Breast epithelium (tissue), 4 donors: ENCODE measurements around the gene SREBF1. TPM values are rescaled to one million over a fixed set of nuclear protein-coding genes. Genes with fewer than 3 reads are reported as not detected.

ENCODE experiments used
- DNase-seq, 2 donors: peaks; one replicate each; pipeline ENCODE4 v3.0.0-alpha.2; 2019; ENCODE audit warnings: low spot score in 2 of 2
- H3K27ac ChIP-seq, 2 donors: fragments of 200-600 bp; sonication (generic) in 1 of 2; one replicate each; pipeline ENCODE4 v1.5.1; 2016 to 2019; ENCODE audit warnings: mild to moderate bottlenecking in 1 of 2
- H3K27me3 ChIP-seq, 2 donors: fragments of 200-600 bp; sonication (generic) in 1 of 2; one replicate each; pipeline versions ENCODE4 v1.5.1 to v1.6.0; 2017 to 2019; ENCODE audit warnings: control low read depth in 1 of 2, mild to moderate bottlenecking in 1 of 2
- H3K36me3 ChIP-seq: fragments of 200-600 bp; one replicate; pipeline ENCODE4 v1.5.1; 2019
- H3K4me1 ChIP-seq, 2 donors: fragments of 200-600 bp; sonication (generic); one replicate each; pipeline ENCODE4 v1.5.1; 2016 to 2019; ENCODE audit warnings: control low read depth in 1 of 2
- H3K4me3 ChIP-seq, 3 donors: fragments of 200-600 bp; sonication (generic); 1 replicate in 2 of 3; 2 replicates in 1 of 3; pipeline ENCODE4 v1.5.1; 2016 to 2019; ENCODE audit warnings: mild to moderate bottlenecking in 3 of 3, moderate library complexity in 2 of 3
- H3K9me3 ChIP-seq, 2 donors: fragments of 200-600 bp; sonication (generic) in 1 of 2; one replicate each; pipeline ENCODE4 v1.5.1; 2016 to 2019; ENCODE audit warnings: control low read depth in 1 of 2
- POLR2A ChIP-seq: fragments of 450-650 bp; IDR thresholded peaks from one replicate; pipeline ENCODE4 v1.6.1; 2016; ENCODE audit warnings: antibody characterized with exemption, mild to moderate bottlenecking, moderate library complexity
- POLR2AphosphoS5 ChIP-seq, 3 donors: sonication (generic); formaldehyde crosslinking; IDR thresholded peaks; one replicate each; pipeline ENCODE4 v1.6.1; 2017; ENCODE audit warnings: antibody characterized with exemption in 3 of 3
- intact Hi-C: fragments of 100-400 bp; cut with DNase I; formaldehyde crosslinking; loops from one replicate; pipeline ENCODE4 v1.15.1; 2023; ENCODE audit warnings: low total_unique reads
- total RNA-seq, 3 donors: library from RNA; depleted of rRNA; stranded (reverse); fragments of >200 nt; gene quantifications; one replicate each; pipeline ENCODE4 v1.1.0, GENCODE V29; 2016
- TF ChIP-seq, protein P1 (sequence below), 3 donors: fragments of 450-650 bp; IDR thresholded peaks; one replicate each; pipeline ENCODE4 v1.5.1; 2016 to 2017; ENCODE audit warnings: antibody characterized with exemption in 3 of 3, mild to moderate bottlenecking in 3 of 3, moderate library complexity in 3 of 3

Gene SREBF1
- total RNA-seq, 3 donors from 2014 or later = 39.0 to 119 (median 81.3) TPM

GRCh38 chr17:17792551-17793377 is 44.0 kb downstream of the SREBF1 start:
- DNase-seq = no peak
- Histone ChIP-seq H3K9me3 (no peaks in the 10 kb centered on the region), H3K27me3 (no peaks in the 10 kb centered on the region), H3K27ac (peak overlapping the region in 1 of 2 donors; percentile 20), H3K4me3 (no peak overlapping the region), H3K36me3 (no peaks in the 10 kb centered on the region), H3K4me1 (no peaks in the 10 kb centered on the region)
- TF ChIP-seq POLR2AphosphoS5 (IDR thresholded peaks at IDR 0.05) = no peak
- intact Hi-C loops = no loop called here

DNA sequence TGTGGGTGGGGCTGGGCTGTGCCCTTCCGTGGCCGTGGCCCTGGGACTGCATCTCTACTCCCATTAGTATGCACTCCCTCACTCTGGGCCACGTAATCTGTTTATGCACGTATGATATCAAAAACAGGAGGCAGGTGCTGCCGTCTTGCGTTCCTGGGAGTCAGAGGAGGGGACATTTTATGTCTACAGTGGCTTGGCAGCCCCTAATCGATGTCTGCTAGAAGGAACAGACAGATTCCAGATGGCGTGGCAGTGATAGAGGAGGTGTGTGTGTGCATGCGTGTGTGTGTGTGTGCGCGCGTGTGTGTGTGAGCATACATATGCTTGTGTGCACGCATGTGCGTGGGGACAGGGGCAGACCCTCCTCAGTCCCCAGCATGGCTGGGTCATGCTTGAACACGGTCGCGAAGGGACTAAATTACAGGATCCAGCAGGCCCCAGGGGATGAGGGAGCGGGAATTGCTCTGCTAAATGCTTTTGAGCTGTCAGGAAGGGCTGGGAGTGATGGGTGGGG is 44.7 kb downstream of the SREBF1 start:
- H3K27ac ChIP-seq = peak overlapping the region in 1 of 2 donors; percentile 20
- TF ChIP-seq, protein P1, sequence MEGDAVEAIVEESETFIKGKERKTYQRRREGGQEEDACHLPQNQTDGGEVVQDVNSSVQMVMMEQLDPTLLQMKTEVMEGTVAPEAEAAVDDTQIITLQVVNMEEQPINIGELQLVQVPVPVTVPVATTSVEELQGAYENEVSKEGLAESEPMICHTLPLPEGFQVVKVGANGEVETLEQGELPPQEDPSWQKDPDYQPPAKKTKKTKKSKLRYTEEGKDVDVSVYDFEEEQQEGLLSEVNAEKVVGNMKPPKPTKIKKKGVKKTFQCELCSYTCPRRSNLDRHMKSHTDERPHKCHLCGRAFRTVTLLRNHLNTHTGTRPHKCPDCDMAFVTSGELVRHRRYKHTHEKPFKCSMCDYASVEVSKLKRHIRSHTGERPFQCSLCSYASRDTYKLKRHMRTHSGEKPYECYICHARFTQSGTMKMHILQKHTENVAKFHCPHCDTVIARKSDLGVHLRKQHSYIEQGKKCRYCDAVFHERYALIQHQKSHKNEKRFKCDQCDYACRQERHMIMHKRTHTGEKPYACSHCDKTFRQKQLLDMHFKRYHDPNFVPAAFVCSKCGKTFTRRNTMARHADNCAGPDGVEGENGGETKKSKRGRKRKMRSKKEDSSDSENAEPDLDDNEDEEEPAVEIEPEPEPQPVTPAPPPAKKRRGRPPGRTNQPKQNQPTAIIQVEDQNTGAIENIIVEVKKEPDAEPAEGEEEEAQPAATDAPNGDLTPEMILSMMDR (IDR thresholded peaks at IDR 0.05) = no peak
- TF ChIP-seq POLR2A (no peak), POLR2AphosphoS5 (IDR thresholded peaks at IDR 0.05) (no peak)
- no peaks in the 10 kb centered on the region for H3K4me1 ChIP-seq
- no peaks in the 10 kb centered on the region for H3K27me3 ChIP-seq
- intact Hi-C loops = no loop called here
- no peaks in the 10 kb centered on the region for H3K9me3 ChIP-seq
- H3K36me3 ChIP-seq = no peaks in the 10 kb centered on the region
- no peak overlapping the region for H3K4me3 ChIP-seq
- DNase-seq = no peak

GRCh38 chr17:17790637-17791464 is 45.9 kb downstream of the SREBF1 start:
- Histone ChIP-seq H3K27ac (no peak overlapping the region), H3K36me3 (no peaks in the 10 kb centered on the region), H3K27me3 (no peaks in the 10 kb centered on the region), H3K4me3 (no peak overlapping the region), H3K4me1 (no peaks in the 10 kb centered on the region), H3K9me3 (no peaks in the 10 kb centered on the region)
- DNase-seq = no peak
- intact Hi-C loops = no loop called here
- TF ChIP-seq POLR2A (no peak), POLR2AphosphoS5 (IDR thresholded peaks at IDR 0.05) (no peak)
- TF ChIP-seq, protein P1 (IDR thresholded peaks at IDR 0.05) = no peak

- Histone ChIP-seq H3K36me3 (no peaks in the 10 kb centered on the region), H3K4me1 (no peaks in the 10 kb centered on the region), H3K9me3 (no peaks in the 10 kb centered on the region), H3K27me3 (no peaks in the 10 kb centered on the region), H3K27ac (peak overlapping the region in 1 of 2 donors; percentile 28), H3K4me3 (no peak overlapping the region)
- TF ChIP-seq POLR2AphosphoS5 (IDR thresholded peaks at IDR 0.05) (no peak), POLR2A (no peak)
- TF ChIP-seq, protein P1 (IDR thresholded peaks at IDR 0.05) = no peak
- DNase-seq = no peak
- intact Hi-C loops = no loop called here
Observed at GRCh38 chr17:17789828-17790636, 46.8 kb downstream of the SREBF1 start.

- Histone ChIP-seq H3K4me1 (peaks cover under 1 to 1% of the 10 kb centered on the region in 2 donors), H3K9me3 (no peaks in the 10 kb centered on the region), H3K27me3 (no peaks in the 10 kb centered on the region), H3K36me3 (no peaks in the 10 kb centered on the region), H3K4me3 (no peak overlapping the region), H3K27ac (peak overlapping the region in 1 of 2 donors; percentile 28)
- TF ChIP-seq POLR2A = no peak
- no peak for TF ChIP-seq POLR2AphosphoS5 (IDR thresholded peaks at IDR 0.05)
- TF ChIP-seq, protein P1 (IDR thresholded peaks at IDR 0.05) = no peak
- no peak for DNase-seq
- intact Hi-C loops = no loop called here
Observed at GRCh38 chr17:17789410-17789809, 47.4 kb downstream of the SREBF1 start.
